ENCODE results near the gene ANLN.
"Not testable (repeated sequence)": the region's sequence is repeated elsewhere in the genome, so short reads cannot be mapped to it uniquely, and the experiment has no call there.

Gene ANLN

GRCh38 chr7:36474283-36475010 lies 84.8 kb downstream of the ANLN start:
- intact Hi-C loops (cut with micrococcal nuclease): loop anchor here (5.0 kb wide), 1 partner anchor 723 kb away; no protein-coding TSS in a partner anchor
- Mint-ChIP-seq H3K27me3 (no peaks in the 10 kb centered on the region), H3K4me3 (no peak overlapping the region), H3K36me3 (ENCODE audit: low read depth) (no peaks in the 10 kb centered on the region), H3K27ac (no peak overlapping the region), H3K4me1 (ENCODE audit: low read depth) (peaks cover 10% of the 10 kb centered on the region), H3K9me3 (peaks cover 15% of the 10 kb centered on the region)

GRCh38 chr7:36475011-36475342 lies 85.3 kb downstream of the ANLN start:
- intact Hi-C loops (cut with micrococcal nuclease): no loop called here
- peaks cover 20% of the 10 kb centered on the region for H3K9me3 Mint-ChIP-seq
- H3K4me3 Mint-ChIP-seq: no peak overlapping the region
- no peaks in the 10 kb centered on the region for H3K36me3 Mint-ChIP-seq (ENCODE audit: low read depth)
- no peak overlapping the region for H3K27ac Mint-ChIP-seq
- no peaks in the 10 kb centered on the region for H3K27me3 Mint-ChIP-seq
- peaks cover 10% of the 10 kb centered on the region for H3K4me1 Mint-ChIP-seq (ENCODE audit: low read depth)

- Mint-ChIP-seq H3K27ac (no peak overlapping the region), H3K9me3 (peaks cover 24% of the 10 kb centered on the region), H3K4me1 (ENCODE audit: low read depth) (peaks cover 10% of the 10 kb centered on the region), H3K27me3 (no peaks in the 10 kb centered on the region), H3K36me3 (ENCODE audit: low read depth) (no peaks in the 10 kb centered on the region), H3K4me3 (no peak overlapping the region)
- intact Hi-C loops (cut with micrococcal nuclease): no loop called here
Measured at GRCh38 chr7:36475381-36475780, 85.7 kb downstream of the ANLN start.

GRCh38 chr7:36478745-36479144 lies 89.1 kb downstream of the ANLN start:
- Mint-ChIP-seq H3K36me3 (ENCODE audit: low read depth) (no peaks in the 10 kb centered on the region), H3K4me1 (ENCODE audit: low read depth) (peaks cover 10% of the 10 kb centered on the region), H3K9me3 (peaks cover 29% of the 10 kb centered on the region), H3K27me3 (peaks cover 3% of the 10 kb centered on the region), H3K27ac (no peak overlapping the region), H3K4me3 (no peak overlapping the region)
- intact Hi-C loops (cut with micrococcal nuclease): no loop called here

GRCh38 chr7:36483853-36484252 lies 94.2 kb downstream of the ANLN start:
- H3K4me3 Mint-ChIP-seq; H3K4me1 Mint-ChIP-seq (ENCODE audit: low read depth); H3K27me3 Mint-ChIP-seq; intact Hi-C loops (cut with micrococcal nuclease); H3K27ac Mint-ChIP-seq; H3K36me3 Mint-ChIP-seq (ENCODE audit: low read depth): not testable (repeated sequence)
- peaks cover 20% of the 10 kb centered on the region for H3K9me3 Mint-ChIP-seq

GRCh38 chr7:36484265-36484664 lies 94.6 kb downstream of the ANLN start:
- Mint-ChIP-seq H3K4me3 (no peak overlapping the region), H3K9me3 (peaks cover 16% of the 10 kb centered on the region), H3K27me3 (peaks cover 3% of the 10 kb centered on the region), H3K27ac (no peak overlapping the region), H3K4me1 (ENCODE audit: low read depth) (no peaks in the 10 kb centered on the region), H3K36me3 (ENCODE audit: low read depth) (no peaks in the 10 kb centered on the region)
- intact Hi-C loops (cut with micrococcal nuclease): no loop called here

GRCh38 chr7:36486336-36486735 lies 96.7 kb downstream of the ANLN start:
- intact Hi-C loops (cut with micrococcal nuclease): loop anchor here (2.0 to 5.0 kb wide), 2 partner anchors 501 to 714 kb away; no protein-coding TSS in a partner anchor
- Mint-ChIP-seq H3K9me3 (no peaks in the 10 kb centered on the region), H3K27ac (no peak overlapping the region), H3K4me1 (ENCODE audit: low read depth) (no peaks in the 10 kb centered on the region), H3K27me3 (no peaks in the 10 kb centered on the region), H3K36me3 (ENCODE audit: low read depth) (no peaks in the 10 kb centered on the region), H3K4me3 (no peak overlapping the region)

- Mint-ChIP-seq H3K9me3 (no peaks in the 10 kb centered on the region), H3K27ac (no peak overlapping the region), H3K36me3 (ENCODE audit: low read depth) (no peaks in the 10 kb centered on the region), H3K27me3 (no peaks in the 10 kb centered on the region), H3K4me3 (no peak overlapping the region), H3K4me1 (ENCODE audit: low read depth) (no peaks in the 10 kb centered on the region)
- intact Hi-C loops (cut with micrococcal nuclease): loop anchor here (1.0 to 5.0 kb wide), 4 partner anchors 183 to 713 kb away; no protein-coding TSS in a partner anchor
Measured at GRCh38 chr7:36487756-36488336, 98.2 kb downstream of the ANLN start.

GRCh38 chr7:36488672-36489071 lies 99.0 kb downstream of the ANLN start:
- H3K27ac Mint-ChIP-seq; H3K27me3 Mint-ChIP-seq; H3K36me3 Mint-ChIP-seq (ENCODE audit: low read depth); H3K9me3 Mint-ChIP-seq; H3K4me3 Mint-ChIP-seq; H3K4me1 Mint-ChIP-seq (ENCODE audit: low read depth): not testable (repeated sequence)
- intact Hi-C loops (cut with micrococcal nuclease): loop anchor here (5.0 kb wide), 1 partner anchor 499 kb away; no protein-coding TSS in a partner anchor

GRCh38 chr7:36490419-36490830 lies 100.8 kb downstream of the ANLN start:
- intact Hi-C loops (cut with micrococcal nuclease): no loop called here
- Mint-ChIP-seq H3K27ac (no peak overlapping the region), H3K4me1 (ENCODE audit: low read depth) (no peaks in the 10 kb centered on the region)

GRCh38 chr7:36491317-36491716 lies 101.7 kb downstream of the ANLN start:
- Mint-ChIP-seq H3K27ac (no peak overlapping the region), H3K4me3 (no peak overlapping the region), H3K4me1 (ENCODE audit: low read depth) (no peaks in the 10 kb centered on the region), H3K9me3 (no peaks in the 10 kb centered on the region), H3K27me3 (no peaks in the 10 kb centered on the region), H3K36me3 (ENCODE audit: low read depth) (no peaks in the 10 kb centered on the region)
- intact Hi-C loops (cut with micrococcal nuclease): no loop called here

More at GRCh38 chr7:36490419-36490830, 100.8 kb downstream of the ANLN start:
- Mint-ChIP-seq H3K4me3 (no peak overlapping the region), H3K27me3 (no peaks in the 10 kb centered on the region), H3K36me3 (ENCODE audit: low read depth) (no peaks in the 10 kb centered on the region), H3K9me3 (no peaks in the 10 kb centered on the region)

GRCh38 chr7:36496576-36496975 lies 106.9 kb downstream of the ANLN start:
- Mint-ChIP-seq H3K36me3 (ENCODE audit: low read depth) (no peaks in the 10 kb centered on the region), H3K9me3 (no peaks in the 10 kb centered on the region), H3K4me1 (ENCODE audit: low read depth) (peaks cover 16% of the 10 kb centered on the region), H3K4me3 (no peak overlapping the region), H3K27me3 (no peaks in the 10 kb centered on the region), H3K27ac (no peak overlapping the region)
- intact Hi-C loops (cut with micrococcal nuclease): no loop called here

- H3K27ac Mint-ChIP-seq; H3K27me3 Mint-ChIP-seq; H3K9me3 Mint-ChIP-seq; H3K4me3 Mint-ChIP-seq; H3K36me3 Mint-ChIP-seq (ENCODE audit: low read depth); intact Hi-C loops (cut with micrococcal nuclease): not testable (repeated sequence)
- H3K4me1 Mint-ChIP-seq (ENCODE audit: low read depth): peaks cover 16% of the 10 kb centered on the region
Measured at GRCh38 chr7:36497176-36497575, 107.5 kb downstream of the ANLN start.

- Mint-ChIP-seq H3K27me3 (peaks cover 2% of the 10 kb centered on the region), H3K9me3 (no peaks in the 10 kb centered on the region), H3K4me3 (no peak overlapping the region), H3K36me3 (ENCODE audit: low read depth) (no peaks in the 10 kb centered on the region), H3K27ac (no peak overlapping the region), H3K4me1 (ENCODE audit: low read depth) (peaks cover 16% of the 10 kb centered on the region)
- intact Hi-C loops (cut with micrococcal nuclease): no loop called here
Measured at GRCh38 chr7:36497775-36498174, 108.1 kb downstream of the ANLN start.

Measured in dendritic cell treated with granulocyte-macrophage colony-stimulating factor and Interleukin-4, amounts not matched to agents 40 ng/mL and 50 ng/mL, for 4 days (primary cell).